ENCODE measurements around the gene ARHGAP22. TPM values are rescaled to one million over a fixed set of nuclear protein-coding genes. Genes with fewer than 3 reads are reported as not detected.

The ARHGAP22 gene
- total RNA-seq, 2 experiments from 2014 or later, result 0.19 to 0.46 TPM

DNA sequence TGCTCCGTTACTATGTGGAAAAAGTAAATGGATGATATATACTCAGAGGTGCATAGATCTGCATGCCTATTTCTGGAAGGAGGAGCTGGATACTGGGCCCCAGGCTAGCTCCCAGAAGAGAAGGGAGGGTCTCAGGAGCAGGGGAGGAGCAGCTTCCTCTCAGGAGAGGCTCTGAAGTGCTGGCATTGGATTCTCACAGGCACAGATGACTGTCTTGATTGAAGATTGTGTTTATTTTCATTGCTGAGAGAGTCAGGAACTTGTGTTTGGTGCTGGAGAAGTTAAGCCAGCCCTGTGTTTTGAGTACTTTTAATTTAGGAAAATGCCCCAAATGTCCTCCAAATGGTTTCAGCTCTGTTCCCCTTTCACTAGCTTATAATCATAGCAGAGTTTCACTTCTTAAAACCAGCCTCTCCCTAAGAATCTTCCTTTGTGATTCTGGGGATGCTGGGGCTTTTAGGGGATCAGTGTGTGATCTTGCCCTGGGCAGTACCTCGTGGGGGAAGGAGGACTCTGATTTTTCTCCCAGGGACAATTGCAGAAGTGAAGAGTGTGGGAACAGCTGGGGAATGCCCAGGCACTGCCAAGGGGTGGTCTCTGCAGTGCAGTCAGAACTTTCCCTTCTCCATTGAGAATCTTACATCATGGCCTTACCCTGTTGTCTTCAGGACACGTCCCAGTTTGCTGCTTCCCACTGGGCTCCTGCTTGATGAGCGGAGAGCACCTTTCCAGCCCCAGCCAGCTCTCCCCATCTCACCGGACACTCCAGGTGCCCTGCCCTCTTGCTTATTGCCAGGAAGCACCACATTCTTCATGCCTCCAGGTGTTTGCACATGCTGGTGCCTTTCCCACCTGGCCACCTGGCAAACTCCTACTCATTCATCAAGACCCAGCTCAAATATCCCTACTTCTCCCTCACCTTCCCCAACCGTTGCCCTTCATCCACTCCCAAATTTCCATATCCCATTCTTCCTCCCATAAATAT, 102.8 kb downstream of the ARHGAP22 start:
- Histone ChIP-seq H3K9me2 (ENCODE audit: insufficient read depth, low read length) (no peaks in the 10 kb centered on the region), H3K4me2 (ENCODE audit: low read length) (no peak overlapping the region), H3K4me3 (ENCODE audit: low read depth, low read length, poor library complexity, severe bottlenecking) (no peak overlapping the region), H3K9me3 (ENCODE audit: low read length) (no peaks in the 10 kb centered on the region), H3K36me3 (ENCODE audit: insufficient read depth, low read length) (no peaks in the 10 kb centered on the region), H3K4me1 (ENCODE audit: insufficient read depth, low read length, poor library complexity, severe bottlenecking) (no peaks in the 10 kb centered on the region), H2AFZ (ENCODE audit: low read length) (no peak overlapping the region), H3K79me2 (ENCODE audit: insufficient read depth, low read depth, low read length) (no peaks in the 10 kb centered on the region), H4K20me1 (ENCODE audit: insufficient read depth, low read length) (no peaks in the 10 kb centered on the region), H3K27ac (ENCODE audit: low read depth, low read length, poor library complexity, severe bottlenecking) (no peak overlapping the region)
- no peak for DNase-seq (ENCODE audit: low spot score)
- TF ChIP-seq, protein P1, sequence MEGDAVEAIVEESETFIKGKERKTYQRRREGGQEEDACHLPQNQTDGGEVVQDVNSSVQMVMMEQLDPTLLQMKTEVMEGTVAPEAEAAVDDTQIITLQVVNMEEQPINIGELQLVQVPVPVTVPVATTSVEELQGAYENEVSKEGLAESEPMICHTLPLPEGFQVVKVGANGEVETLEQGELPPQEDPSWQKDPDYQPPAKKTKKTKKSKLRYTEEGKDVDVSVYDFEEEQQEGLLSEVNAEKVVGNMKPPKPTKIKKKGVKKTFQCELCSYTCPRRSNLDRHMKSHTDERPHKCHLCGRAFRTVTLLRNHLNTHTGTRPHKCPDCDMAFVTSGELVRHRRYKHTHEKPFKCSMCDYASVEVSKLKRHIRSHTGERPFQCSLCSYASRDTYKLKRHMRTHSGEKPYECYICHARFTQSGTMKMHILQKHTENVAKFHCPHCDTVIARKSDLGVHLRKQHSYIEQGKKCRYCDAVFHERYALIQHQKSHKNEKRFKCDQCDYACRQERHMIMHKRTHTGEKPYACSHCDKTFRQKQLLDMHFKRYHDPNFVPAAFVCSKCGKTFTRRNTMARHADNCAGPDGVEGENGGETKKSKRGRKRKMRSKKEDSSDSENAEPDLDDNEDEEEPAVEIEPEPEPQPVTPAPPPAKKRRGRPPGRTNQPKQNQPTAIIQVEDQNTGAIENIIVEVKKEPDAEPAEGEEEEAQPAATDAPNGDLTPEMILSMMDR (conservative IDR thresholded peaks at IDR 0.05; ENCODE audit: low read length), result no peak
- TF ChIP-seq EZH2phosphoT487 (IDR thresholded peaks at IDR 0.05; ENCODE audit: borderline replicate concordance, low read depth, low read length), result no peak
- CTCF ChIA-PET (ENCODE audit: unreplicated experiment), result no interaction called here
- intact Hi-C loops (cut with micrococcal nuclease; ENCODE audit: unreplicated experiment), result loop anchor here (10.0 kb wide), 1 partner anchor 137 kb away; no protein-coding TSS in a partner anchor
- POLR2A ChIA-PET, result no interaction called here
- no TSS peak for BruUV-seq (replicated peaks)

DNA sequence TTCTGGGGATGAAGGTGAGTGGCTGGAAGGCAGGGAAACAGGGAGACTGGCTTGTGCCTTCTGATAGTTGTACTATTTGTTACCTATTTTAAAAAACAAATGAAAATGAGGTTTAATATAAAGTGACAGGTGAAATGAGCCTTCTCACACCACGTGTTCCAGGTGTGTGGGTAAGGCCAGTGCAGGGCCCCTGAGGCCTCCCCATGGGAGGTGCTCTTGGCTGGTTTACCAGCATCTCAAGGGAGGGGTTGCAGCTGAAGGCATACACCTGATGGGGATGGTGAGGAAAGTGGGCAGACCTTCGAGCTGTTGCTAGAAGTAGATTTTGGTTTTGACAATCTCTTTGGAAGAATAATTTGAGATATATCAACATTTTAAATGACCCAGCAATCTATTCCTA, 103.6 kb downstream of the ARHGAP22 start:
- no peaks in the 10 kb centered on the region for H3K9me3 ChIP-seq (ENCODE audit: low read length)
- no peak for DNase-seq (ENCODE audit: low spot score)
- no peaks in the 10 kb centered on the region for H3K79me2 ChIP-seq (ENCODE audit: insufficient read depth, low read depth, low read length)
- H3K9me2 ChIP-seq (ENCODE audit: insufficient read depth, low read length), result no peaks in the 10 kb centered on the region
- H4K20me1 ChIP-seq (ENCODE audit: insufficient read depth, low read length), result no peaks in the 10 kb centered on the region
- H3K27ac ChIP-seq (ENCODE audit: low read depth, low read length, poor library complexity, severe bottlenecking), result no peak overlapping the region
- ChIA-PET CTCF (ENCODE audit: unreplicated experiment) (no interaction called here), POLR2A (interaction anchor here (0.7 kb wide), 1 partner anchor 57 kb away, joined by 6 read pairs; no protein-coding TSS in a partner anchor)
- H2AFZ ChIP-seq (ENCODE audit: low read length), result no peak overlapping the region
- H3K36me3 ChIP-seq (ENCODE audit: insufficient read depth, low read length), result no peaks in the 10 kb centered on the region
- intact Hi-C loops (cut with micrococcal nuclease; ENCODE audit: unreplicated experiment), result loop anchor here (10.0 kb wide), 1 partner anchor 136 kb away; no protein-coding TSS in a partner anchor
- no peaks in the 10 kb centered on the region for H3K4me1 ChIP-seq (ENCODE audit: insufficient read depth, low read length, poor library complexity, severe bottlenecking)
- no peak overlapping the region for H3K4me2 ChIP-seq (ENCODE audit: low read length)
- no peak overlapping the region for H3K4me3 ChIP-seq (ENCODE audit: low read depth, low read length, poor library complexity, severe bottlenecking)
- BruUV-seq (replicated peaks), result no TSS peak
- TF ChIP-seq, protein P1 (conservative IDR thresholded peaks at IDR 0.05; ENCODE audit: low read length), result no peak
- TF ChIP-seq EZH2phosphoT487 (IDR thresholded peaks at IDR 0.05; ENCODE audit: borderline replicate concordance, low read depth, low read length), result no peak

- no peak for DNase-seq (ENCODE audit: low spot score)
- no TSS peak for BruUV-seq (replicated peaks)
- no peaks in the 10 kb centered on the region for H3K79me2 ChIP-seq (ENCODE audit: insufficient read depth, low read depth, low read length)
- no peaks in the 10 kb centered on the region for H3K9me3 ChIP-seq (ENCODE audit: low read length)
- H3K36me3 ChIP-seq (ENCODE audit: insufficient read depth, low read length), result no peaks in the 10 kb centered on the region
- H2AFZ ChIP-seq (ENCODE audit: low read length), result no peak overlapping the region
- H4K20me1 ChIP-seq (ENCODE audit: insufficient read depth, low read length), result no peaks in the 10 kb centered on the region
- POLR2A ChIA-PET, result interaction anchor here (0.7 kb wide), 1 partner anchor 57 kb away, joined by 6 read pairs; no protein-coding TSS in a partner anchor
- no peak overlapping the region for H3K27ac ChIP-seq (ENCODE audit: low read depth, low read length, poor library complexity, severe bottlenecking)
- intact Hi-C loops (cut with micrococcal nuclease; ENCODE audit: unreplicated experiment), result loop anchor here (10.0 kb wide), 1 partner anchor 136 kb away; no protein-coding TSS in a partner anchor
- H3K4me1 ChIP-seq (ENCODE audit: insufficient read depth, low read length, poor library complexity, severe bottlenecking), result no peaks in the 10 kb centered on the region
- H3K4me3 ChIP-seq (ENCODE audit: low read depth, low read length, poor library complexity, severe bottlenecking), result no peak overlapping the region
- no peaks in the 10 kb centered on the region for H3K9me2 ChIP-seq (ENCODE audit: insufficient read depth, low read length)
- TF ChIP-seq EZH2phosphoT487 (IDR thresholded peaks at IDR 0.05; ENCODE audit: borderline replicate concordance, low read depth, low read length), result no peak
- TF ChIP-seq, protein P1 (conservative IDR thresholded peaks at IDR 0.05; ENCODE audit: low read length), result no peak
- H3K4me2 ChIP-seq (ENCODE audit: low read length), result no peak overlapping the region
- CTCF ChIA-PET (ENCODE audit: unreplicated experiment), result no interaction called here
These were observed 104.1 kb downstream of the ARHGAP22 start for GRCh38 chr10:48500771-48501170.

Data from OCI-LY7 (cell line).